K562 (cell line): ENCODE measurements around the gene FMO3. TPM values are rescaled to one million over a fixed set of nuclear protein-coding genes. Genes with fewer than 3 reads are reported as not detected.

Experiments used
- ATAC-seq: fragments of 200-7000 bp; cut with Tn5 transposase; 3 replicates; pipeline ENCODE4 v1.9.1; 2020; ENCODE audit warnings: moderate library complexity
- BruUV-seq: library from RNA; stranded (reverse); fragments of 400-500 nt; replicated peaks from 2 replicates; lab custom pipeline; 2021; lab: Mats Ljungman, UMichigan
- CTCF ChIA-PET: fragments of 300-600 bp; formaldehyde crosslinking; extraction: SDS; loops from one replicate; lab custom pipeline; 2021; ENCODE audit warnings: low intra/inter-chr PET ratio; lab: Yijun Ruan, JAX
- POLR2A ChIA-PET: fragments of 300-600, 350-650 bp; sonication (Branson Sonifier 250); formaldehyde crosslinking; extraction: SDS; loops from one replicate; lab custom pipeline; 2021; ENCODE audit warnings: antibody characterized with exemption, inconsistent platforms; lab: Yijun Ruan, JAX
- DNase-seq, 4 experiments: peaks; one replicate each; pipeline versions ENCODE4 v3.0.0 to v3.0.0-alpha.2; 2011 to 2018; ENCODE audit warnings: low spot score in 3 of 4, mixed read lengths in 3 of 4; ENCODE audit errors: extremely low read depth in 1 of 4
- FAIRE-seq: peaks from 2 replicates; lab custom pipeline; 2011; peaks lifted over from hg19 to GRCh38; lab: Jason Lieb, UNC
- H2AFZ ChIP-seq: 2 replicates; pipeline ENCODE4 v1.6.0; 2011; ENCODE audit warnings: low read depth, low read length, control low read depth, inconsistent platforms
- H3K27ac ChIP-seq: fragments of 200-600 bp; 3 replicates; pipeline ENCODE4 v1.8.0; 2011; ENCODE audit warnings: low read depth, mild to moderate bottlenecking, control low read depth, inconsistent platforms, low read length, moderate library complexity, mixed read lengths; ENCODE audit errors: extremely low read depth
- H3K27me3 ChIP-seq, 2 experiments: fragments of 300-600 bp in 1 of 2; 2 replicates in 1 of 2; 3 replicates in 1 of 2; pipeline versions ENCODE4 v1.6.0 to v1.8.0; 2011; ENCODE audit warnings: inconsistent platforms in 2 of 2, low read length in 2 of 2, mild to moderate bottlenecking in 1 of 2, mixed read lengths in 1 of 2, moderate library complexity in 1 of 2; ENCODE audit not compliant: control insufficient read depth in 2 of 2, insufficient read depth in 2 of 2
- H3K36me3 ChIP-seq: fragments of 300-600 bp; 3 replicates; pipeline ENCODE4 v1.8.0; 2011; ENCODE audit warnings: mild to moderate bottlenecking, low read length, inconsistent platforms; ENCODE audit not compliant: control insufficient read depth, insufficient read depth
- H3K4me1 ChIP-seq, 2 experiments: fragments of 200-600 bp in 1 of 2; replicated peaks in 1 of 2; 2 replicates in 1 of 2; 3 replicates in 1 of 2; pipeline versions ENCODE4 v1.5.1 to v1.8.0; 2011; ENCODE audit warnings: inconsistent platforms in 2 of 2, low read length in 2 of 2, mild to moderate bottlenecking in 1 of 2, mixed read lengths in 1 of 2, moderate library complexity in 1 of 2; ENCODE audit not compliant: control insufficient read depth in 2 of 2, insufficient read depth in 2 of 2
- H3K4me2 ChIP-seq: 2 replicates; pipeline ENCODE4 v1.6.1; 2011; ENCODE audit warnings: low read length, control low read depth, inconsistent platforms, mixed read lengths; ENCODE audit not compliant: insufficient read depth
- H3K4me3 ChIP-seq: fragments of 200-600 bp; sonication (generic), shearing (Covaris generic); 2 replicates; pipeline ENCODE4 v1.5.1; 2016; ENCODE audit warnings: control low read depth, inconsistent platforms
- H3K79me2 ChIP-seq: fragments of 200-600 bp; 3 replicates; pipeline ENCODE4 v1.8.0; 2011; ENCODE audit warnings: low read length, inconsistent platforms; ENCODE audit not compliant: control insufficient read depth, insufficient read depth
- H3K9ac ChIP-seq, 2 experiments: 2 replicates each; pipeline versions ENCODE4 v1.6.0 to v1.6.1; 2011; ENCODE audit warnings: low read depth in 2 of 2, low read length in 2 of 2, control low read depth in 1 of 2, inconsistent platforms in 1 of 2, mild to moderate bottlenecking in 1 of 2, mixed read lengths in 1 of 2; ENCODE audit not compliant: insufficient read depth in 1 of 2
- H3K9me1 ChIP-seq: one replicate; pipeline ENCODE4 v1.6.0; 2011; ENCODE audit warnings: inconsistent platforms, mild to moderate bottlenecking, low read length, moderate library complexity; ENCODE audit not compliant: control insufficient read depth, insufficient read depth
- H3K9me3 ChIP-seq: replicated peaks from 2 replicates; pipeline ENCODE4 v1.5.1; 2011; ENCODE audit warnings: low read depth, low read length, inconsistent platforms; ENCODE audit not compliant: control insufficient read depth, insufficient read depth
- H4K20me1 ChIP-seq: replicated peaks from 2 replicates; pipeline ENCODE4 v1.6.1; 2011; ENCODE audit warnings: low read length, inconsistent platforms, mixed read lengths; ENCODE audit not compliant: control insufficient read depth, insufficient read depth
- FOXA1 ChIP-seq: fragments of 450-650 bp; IDR thresholded peaks from 2 replicates; pipeline ENCODE4 v1.6.1; 2016; ENCODE audit warnings: mild to moderate bottlenecking, borderline replicate concordance
- HEY1 ChIP-seq: fragments of 250-450 bp; sonication (Bioruptor Pico); IDR thresholded peaks from 2 replicates; pipeline ENCODE4 v1.5.0; 2020; ENCODE audit warnings: mild to moderate bottlenecking, moderate library complexity, borderline replicate concordance
- KLF16 ChIP-seq: IDR thresholded peaks from 2 replicates; pipeline ENCODE4 v1.6.1; 2016; ENCODE audit warnings: antibody characterized with exemption
- MCM3 ChIP-seq: fragments of 450-650 bp; IDR thresholded peaks from 2 replicates; pipeline ENCODE4 v1.6.1; 2016
- NFE2L1 ChIP-seq: fragments of 450-650 bp; IDR thresholded peaks from 2 replicates; pipeline ENCODE4 v1.6.1; 2016; ENCODE audit warnings: missing genetic modification characterization, low read depth, mild to moderate bottlenecking, missing compliant biosample characterization, moderate library complexity, borderline replicate concordance
- NKRF ChIP-seq: fragments of 450-650 bp; IDR thresholded peaks from 2 replicates; pipeline ENCODE4 v1.6.1; 2016; ENCODE audit warnings: borderline replicate concordance
- PATZ1 ChIP-seq: fragments of 250-450 bp; sonication (Bioruptor Pico); IDR thresholded peaks from 2 replicates; pipeline ENCODE4 v1.5.0; 2020; ENCODE audit warnings: mild to moderate bottlenecking, borderline replicate concordance
- PHF8 ChIP-seq: fragments of 200-600 bp; sonication (generic); IDR thresholded peaks from 2 replicates; pipeline ENCODE4 v1.6.1; 2012; ENCODE audit warnings: mixed run types, mild to moderate bottlenecking, inconsistent platforms, low read length, moderate library complexity, borderline replicate concordance
- POLR3A ChIP-seq: IDR thresholded peaks from 2 replicates; pipeline ENCODE4 v1.6.1; 2011; ENCODE audit warnings: borderline replicate concordance, mild to moderate bottlenecking, moderate library complexity; ENCODE audit not compliant: insufficient read length, insufficient read depth; ENCODE audit errors: extremely low read depth
- SOX6 ChIP-seq: fragments of 450-650 bp; IDR thresholded peaks from 2 replicates; pipeline ENCODE4 v1.6.1; 2014; ENCODE audit warnings: mild to moderate bottlenecking
- SRSF9 ChIP-seq: fragments of 200-400 bp; formaldehyde crosslinking; IDR thresholded peaks from 2 replicates; pipeline ENCODE4 v1.6.1; 2017; ENCODE audit warnings: low read depth, low read length, borderline replicate concordance
- TAF1 ChIP-seq: IDR thresholded peaks from 2 replicates; pipeline ENCODE4 v1.6.1; 2011; ENCODE audit warnings: mild to moderate bottlenecking, low read length, moderate library complexity; ENCODE audit not compliant: insufficient read depth, control insufficient read depth, severe bottlenecking; ENCODE audit errors: extremely low read depth
- YY1 ChIP-seq, 3 experiments: IDR thresholded peaks; 2 replicates each; pipeline ENCODE4 v1.6.1; 2011; ENCODE audit warnings: low read length in 2 of 3, mild to moderate bottlenecking in 2 of 3, moderate library complexity in 2 of 3, borderline replicate concordance in 1 of 3, control low read depth in 1 of 3, low read depth in 1 of 3; ENCODE audit not compliant: insufficient read depth in 3 of 3, insufficient replicate concordance in 2 of 3, control insufficient read depth in 1 of 3, insufficient read length in 1 of 3; ENCODE audit errors: extremely low read depth in 1 of 3
- ZBTB12 ChIP-seq: fragments of 250-450 bp; sonication (Bioruptor Pico); IDR thresholded peaks from 2 replicates; pipeline ENCODE4 v1.4.0; 2020
- ZFPM2 ChIP-seq: fragments of 250-450 bp; sonication (Bioruptor Pico); IDR thresholded peaks from 2 replicates; pipeline ENCODE4 v1.5.1; 2022; ENCODE audit warnings: mild to moderate bottlenecking
- ZNF395 ChIP-seq: fragments of 200-800 bp; sonication (Bioruptor generic); IDR thresholded peaks from 2 replicates; pipeline ENCODE4 v1.6.1; 2017; ENCODE audit warnings: missing genetic modification characterization, missing compliant biosample characterization
- WGBS: fragments of 100-300 bp; shearing (Covaris generic); methylation state at CpG from one replicate; pipeline ENCODE4 v1.1.6; 2016; ENCODE audit warnings: low coverage, mixed read lengths; ENCODE audit not compliant: insufficient coverage; ENCODE audit errors: missing lambda C conversion rate; 5-methylcytosine and 5-hydroxymethylcytosine counted together
- in situ Hi-C: fragments of 300-500 bp; cut with MboI; formaldehyde crosslinking; loops from 4 replicates; pipeline ENCODE4 v1.15.0; 2018; ENCODE audit warnings: inconsistent platforms, mixed read lengths
- intact Hi-C: fragments of 100-400 bp; cut with micrococcal nuclease; formaldehyde crosslinking; loops from 2 replicates; pipeline ENCODE4 v1.14.2; 2022
- polyA plus RNA-seq, 8 experiments: library from polyadenylated mRNA; depleted of rRNA in 4 of 8; stranded (reverse) in 5 of 8; unstranded in 3 of 8; fragments of >200 nt; fragmentation: Nextera tagmentation in 2 of 8; fragmentation: Illumina TruSeq in 1 of 8; extraction: Ambion mirVana in 2 of 8; extraction: Trizol in 1 of 8; gene quantifications; 2 replicates each; pipeline versions ENCODE4 v1.2.1 to v1.2.3, GENCODE V29; 2011 to 2014; ENCODE audit warnings: inconsistent platforms in 1 of 8, missing spikeins in 1 of 8
- total RNA-seq, 7 experiments: library from RNA; depleted of rRNA in 6 of 7; stranded (reverse); fragments of >200 nt in 6 of 7; fragmentation: Illumina TruSeq in 2 of 7; extraction: Trizol in 2 of 7; gene quantifications; 2 replicates each; pipeline versions ENCODE4 v1.2.1 to v1.2.3, GENCODE V29; 2011 to 2021; ENCODE audit warnings: low replicate concordance in 1 of 7

The FMO3 gene
- total and polyA plus RNA-seq, 9 of the 15 experiments (the other 6 are each of a cell fraction or from before 2014, with no cell fraction given) = not detected

- Histone ChIP-seq H3K27ac (no peak overlapping the region), H3K4me3 (no peak overlapping the region), H3K4me1 (no peaks in the 10 kb centered on the region), H4K20me1 (no peaks in the 10 kb centered on the region), H3K79me2 (no peaks in the 10 kb centered on the region), H3K36me3 (no peaks in the 10 kb centered on the region), H3K27me3 (no peaks in the 10 kb centered on the region), H3K9ac (no peak overlapping the region), H3K4me2 (no peak overlapping the region), H3K9me1 (no peaks in the 10 kb centered on the region), H2AFZ (no peak overlapping the region), H3K9me3 (no peaks in the 10 kb centered on the region; the same call in 1 of the 2 replicates)
- ATAC-seq (no peak), FAIRE-seq (no peak), DNase-seq (no peak)
- BruUV-seq = no TSS peak
- WGBS = 0% methylated on average over 2 of the region's 2 CpGs
- POLR2A ChIA-PET = no interaction called here
- CTCF ChIA-PET = no interaction called here
- in situ Hi-C loops = no loop called here
- intact Hi-C loops = no loop called here
- TF ChIP-seq HEY1 (CRISPR knock-in tag) = no peak
- TF ChIP-seq NKRF = no peak
- TF ChIP-seq SOX6 = no peak
- TF ChIP-seq SRSF9 = no peak
- TF ChIP-seq KLF16 = no peak
- TF ChIP-seq FOXA1 = no peak
- no peak for TF ChIP-seq PATZ1
- TF ChIP-seq PHF8 = no peak
- no peak for TF ChIP-seq ZBTB12 (CRISPR knock-in tag)
- no peak for TF ChIP-seq POLR3A
- TF ChIP-seq NFE2L1 (tag) = no peak
- no peak for TF ChIP-seq TAF1
- no peak for TF ChIP-seq YY1 (IDR thresholded peaks at IDR 0.05; ENCODE audit: borderline replicate concordance in 1 of 3, control insufficient read depth in 1 of 3, extremely low read depth in 1 of 3, insufficient read depth in 3 of 3, insufficient read length in 1 of 3, insufficient replicate concordance in 2 of 3, low read depth in 1 of 3, low read length in 2 of 3)
- TF ChIP-seq MCM3 = no peak
- no peak for TF ChIP-seq ZFPM2 (CRISPR knock-in tag)
- no peak for TF ChIP-seq ZNF395 (CRISPR knock-in tag)
Measured at GRCh38 chr1:171152549-171152948, 61.8 kb downstream of the FMO3 start.
